Ovary (tissue), 9 donors: ENCODE data around the gene CYS1. TPM values are rescaled to one million over a fixed set of nuclear protein-coding genes. Genes with fewer than 3 reads are reported as not detected.
A peak's percentile ranks its signal among the peaks of the same experiment; 100 is the strongest.

Source experiments
- DNase-seq, 5 donors: peaks; one replicate each; pipeline ENCODE4 v3.0.0-alpha.2; 2019 to 2020
- H3K27ac ChIP-seq, 2 donors: fragments of 200-600 bp; one replicate each; pipeline versions ENCODE4 v1.5.1 to v1.8.0; 2019 to 2022
- H3K27me3 ChIP-seq: fragments of 200-600 bp; one replicate; pipeline ENCODE4 v1.8.0; 2022
- H3K36me3 ChIP-seq: fragments of 200-600 bp; sonication (generic); one replicate; pipeline ENCODE4 v1.5.1; 2019
- H3K4me1 ChIP-seq: one replicate; pipeline ENCODE4 v1.8.1; 2013; ENCODE audit warnings: mild to moderate bottlenecking, moderate library complexity; ENCODE audit not compliant: insufficient read depth
- H3K4me3 ChIP-seq: fragments of 200-600 bp; sonication (generic); one replicate; pipeline ENCODE4 v1.5.1; 2017
- H3K9me3 ChIP-seq, 2 donors: fragments of 200-600 bp in 1 of 2; sonication (generic) in 1 of 2; one replicate each; pipeline versions ENCODE4 v1.5.1 to v1.8.1; 2013 to 2019; ENCODE audit warnings: mild to moderate bottlenecking in 1 of 2, moderate library complexity in 1 of 2
- EP300 ChIP-seq: sonication (generic); formaldehyde crosslinking; IDR thresholded peaks from one replicate; pipeline ENCODE4 v1.6.1; 2017; ENCODE audit warnings: antibody characterized with exemption
- POLR2A ChIP-seq: fragments of 450-650 bp; IDR thresholded peaks from one replicate; pipeline ENCODE4 v1.6.1; 2017; ENCODE audit warnings: antibody characterized with exemption, mild to moderate bottlenecking, moderate library complexity
- WGBS, 3 donors: extraction: QIAGEN DNeasy Blood & Tissue Kit in 1 of 3; methylation state at CpG; one replicate each; pipeline versions ENCODE4 v1.1.5 to v1.1.7; 2013 to 2017; 5-methylcytosine and 5-hydroxymethylcytosine counted together
- intact Hi-C, 4 donors: fragments of 100-400 bp; cut with DNase I; formaldehyde crosslinking; loops; one replicate each; pipeline versions ENCODE4 v1.11.0 to v1.15.1; 2022 to 2023
- polyA plus RNA-seq, 2 donors: library from polyadenylated mRNA; stranded (reverse); fragments of 200-250 nt in 1 of 2; fragments of 350-450 nt in 1 of 2; fragmentation: Illumina TruSeq in 1 of 2; extraction: RNeasy Lipid Tissue Mini Kit (QIAGEN cat#74804) in 1 of 2; gene quantifications; one replicate each; pipeline ENCODE4 v1.2.3, GENCODE V29; 2013 to 2014
- total RNA-seq, 7 donors: library from RNA; depleted of rRNA in 2 of 7; stranded (reverse); fragments of >200 nt in 2 of 7; fragmentation: NEBNext Ultra II Directional in 3 of 7; extraction: Animal tissue kit (Norgen Biotek cat#: 25700) in 3 of 7; gene quantifications; one replicate each; pipeline versions ENCODE4 v1.1.0 to v1.2.4, GENCODE V29; 2016 to 2023
- TF ChIP-seq, protein P1 (sequence below), 3 donors: fragments of 450-650 bp in 2 of 3; fragments of 200-600 bp in 1 of 3; IDR thresholded peaks; one replicate each; pipeline versions ENCODE4 v1.5.1 to v1.8.0; 2016 to 2022; ENCODE audit warnings: antibody characterized with exemption in 3 of 3, mild to moderate bottlenecking in 1 of 3
- donor health status: DM: no; HTN: no; CAD: no; lungs with moderate emphysema.
- donor health status: DM: no; HTN: no; CAD: no.
- donor health status: Bipolar disorder and iron deficiency.
- donor health status: DM: yes; HTN: yes; CAD: no.
- donor health status: DM: no; HTN: no; CAD: no.
- donor health status: DM: yes; HTN: yes; CAD: no.

The CYS1 gene
- total and polyA plus RNA-seq, 9 donors = 5.9 to 21.5 (median 12.0) TPM

DNA sequence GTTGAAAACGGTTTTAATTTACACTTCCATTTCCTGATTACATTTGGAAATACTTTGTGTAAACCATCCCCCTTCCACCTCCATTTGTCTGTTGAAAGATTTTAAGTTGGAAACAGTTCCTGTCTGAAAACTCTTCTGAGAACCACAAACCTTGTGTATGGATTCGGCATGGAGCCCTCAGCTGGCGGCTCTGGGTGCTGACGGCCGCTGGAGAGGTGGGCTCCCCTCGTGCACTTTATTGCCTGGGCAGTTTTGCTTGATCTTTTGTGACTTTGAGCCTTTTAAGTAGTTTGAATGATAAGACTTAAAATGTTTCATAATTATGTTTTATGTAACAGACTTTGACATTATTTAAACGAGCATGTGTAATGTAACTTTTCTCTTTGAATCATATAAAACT is 25.8 kb downstream of the CYS1 start:
- H3K36me3 ChIP-seq = no peaks in the 10 kb centered on the region
- H3K9me3 ChIP-seq = no peaks in the 10 kb centered on the region
- intact Hi-C loops = loop anchor here in 1 of 4 donors (10.0 kb wide), 1 partner anchor 240 kb away; no protein-coding TSS in a partner anchor
- no peaks in the 10 kb centered on the region for H3K27me3 ChIP-seq
- peaks cover 8% of the 10 kb centered on the region for H3K4me1 ChIP-seq
- WGBS, 3 donors = 26 to 38% (median 30%) methylated on average over 7 of the region's 7 CpGs
- no peak overlapping the region for H3K4me3 ChIP-seq
- DNase-seq = peak in 2 of 5 donors; percentile 15 to 36
- TF ChIP-seq EP300 (no peak), POLR2A (no peak)
- TF ChIP-seq, protein P1, sequence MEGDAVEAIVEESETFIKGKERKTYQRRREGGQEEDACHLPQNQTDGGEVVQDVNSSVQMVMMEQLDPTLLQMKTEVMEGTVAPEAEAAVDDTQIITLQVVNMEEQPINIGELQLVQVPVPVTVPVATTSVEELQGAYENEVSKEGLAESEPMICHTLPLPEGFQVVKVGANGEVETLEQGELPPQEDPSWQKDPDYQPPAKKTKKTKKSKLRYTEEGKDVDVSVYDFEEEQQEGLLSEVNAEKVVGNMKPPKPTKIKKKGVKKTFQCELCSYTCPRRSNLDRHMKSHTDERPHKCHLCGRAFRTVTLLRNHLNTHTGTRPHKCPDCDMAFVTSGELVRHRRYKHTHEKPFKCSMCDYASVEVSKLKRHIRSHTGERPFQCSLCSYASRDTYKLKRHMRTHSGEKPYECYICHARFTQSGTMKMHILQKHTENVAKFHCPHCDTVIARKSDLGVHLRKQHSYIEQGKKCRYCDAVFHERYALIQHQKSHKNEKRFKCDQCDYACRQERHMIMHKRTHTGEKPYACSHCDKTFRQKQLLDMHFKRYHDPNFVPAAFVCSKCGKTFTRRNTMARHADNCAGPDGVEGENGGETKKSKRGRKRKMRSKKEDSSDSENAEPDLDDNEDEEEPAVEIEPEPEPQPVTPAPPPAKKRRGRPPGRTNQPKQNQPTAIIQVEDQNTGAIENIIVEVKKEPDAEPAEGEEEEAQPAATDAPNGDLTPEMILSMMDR (IDR thresholded peaks at IDR 0.05) = no peak
- no peak overlapping the region for H3K27ac ChIP-seq

DNA sequence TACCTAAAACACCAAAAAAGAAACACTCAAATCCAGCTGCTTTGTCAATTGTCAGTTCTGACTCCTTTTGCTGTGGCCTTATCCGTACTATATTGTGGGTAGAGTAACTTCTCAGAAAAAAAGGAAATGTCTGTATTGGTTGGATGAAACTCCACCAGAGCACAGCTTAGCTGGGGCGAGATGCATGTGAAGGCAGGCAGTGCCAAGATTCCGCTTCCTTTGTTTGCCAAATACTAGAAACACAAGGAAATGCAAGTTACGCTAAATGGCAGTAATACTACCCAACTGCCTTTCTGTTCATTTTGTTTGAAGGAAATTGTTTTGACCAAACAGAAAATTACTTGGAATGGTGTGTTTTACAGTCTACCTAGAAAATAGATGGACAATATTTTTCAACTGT is 26.9 kb downstream of the CYS1 start:
- Histone ChIP-seq H3K27me3 (no peaks in the 10 kb centered on the region), H3K27ac (no peak overlapping the region), H3K4me1 (peaks cover 9% of the 10 kb centered on the region), H3K9me3 (no peaks in the 10 kb centered on the region), H3K4me3 (no peak overlapping the region), H3K36me3 (no peaks in the 10 kb centered on the region)
- TF ChIP-seq POLR2A (no peak), EP300 (no peak)
- TF ChIP-seq, protein P1 (IDR thresholded peaks at IDR 0.05) = no peak
- peak in 2 of 5 donors; percentile 10 to 22 for DNase-seq
- 41 to 77% (median 59%) methylated on average over 4 of the region's 4 CpGs for WGBS, 3 donors
- intact Hi-C loops = loop anchor here in 1 of 4 donors (10.0 kb wide), 1 partner anchor 239 kb away; no protein-coding TSS in a partner anchor

DNA sequence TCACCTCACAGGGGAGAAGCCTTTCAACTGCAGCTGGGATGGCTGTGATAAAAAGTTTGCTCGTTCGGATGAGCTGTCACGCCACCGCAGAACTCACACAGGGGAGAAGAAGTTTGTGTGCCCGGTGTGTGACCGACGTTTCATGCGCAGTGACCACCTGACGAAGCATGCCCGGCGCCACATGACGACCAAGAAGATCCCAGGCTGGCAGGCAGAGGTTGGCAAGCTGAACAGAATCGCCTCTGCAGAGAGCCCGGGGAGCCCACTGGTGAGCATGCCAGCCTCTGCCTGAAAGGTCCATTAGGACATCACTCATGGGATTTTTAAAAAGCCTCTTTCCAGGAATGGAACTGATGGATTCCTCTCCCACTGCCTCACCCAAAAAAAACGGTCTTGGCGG is 28.0 kb downstream of the CYS1 start:
- Histone ChIP-seq H3K4me3 (no peak overlapping the region), H3K4me1 (peaks cover 6% of the 10 kb centered on the region), H3K36me3 (no peaks in the 10 kb centered on the region), H3K9me3 (no peaks in the 10 kb centered on the region), H3K27me3 (no peaks in the 10 kb centered on the region), H3K27ac (no peak overlapping the region)
- DNase-seq = peak in 2 of 5 donors; percentile 14 to 36
- 62 to 82% (median 76%) methylated on average over 16 of the region's 16 CpGs for WGBS, 3 donors
- intact Hi-C loops = loop anchor here in 1 of 4 donors (10.0 kb wide), 1 partner anchor 237 kb away; no protein-coding TSS in a partner anchor
- TF ChIP-seq EP300 = no peak
- TF ChIP-seq, protein P1 (IDR thresholded peaks at IDR 0.05) = no peak
- TF ChIP-seq POLR2A = no peak

DNA sequence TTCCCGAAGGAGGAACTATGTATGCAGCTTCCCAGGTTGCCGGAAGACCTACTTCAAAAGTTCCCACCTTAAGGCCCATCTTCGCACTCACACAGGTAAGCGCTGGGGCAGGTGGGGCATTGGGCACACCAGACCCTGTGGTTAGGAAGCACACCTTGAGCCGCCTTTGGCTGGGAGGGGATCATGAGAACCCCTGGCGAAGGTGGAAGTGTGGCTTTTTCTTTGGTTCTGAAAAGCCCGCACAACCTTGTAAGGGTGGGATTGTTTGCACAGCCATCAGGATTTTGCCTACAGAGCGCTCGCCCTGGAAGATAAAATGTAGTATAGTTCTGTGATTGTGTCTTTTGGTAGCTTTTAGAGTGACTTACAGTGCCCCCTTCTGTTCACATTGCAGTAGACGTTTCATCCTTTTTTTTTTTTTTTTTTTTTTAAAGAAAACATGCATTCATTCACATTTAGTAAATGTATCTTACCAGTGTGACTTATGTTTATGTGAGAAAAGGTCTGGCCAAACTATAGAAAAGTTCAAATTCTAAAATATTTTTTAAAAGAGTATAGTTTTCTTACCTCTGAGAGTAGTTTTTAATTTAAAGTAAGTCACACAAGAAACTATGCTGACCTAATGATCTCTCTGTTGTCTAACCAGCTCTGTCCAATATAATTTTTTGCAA is 31.6 kb downstream of the CYS1 start:
- no peaks in the 10 kb centered on the region for H3K36me3 ChIP-seq
- DNase-seq = peak in 1 of 5 donors; percentile 16
- no peaks in the 10 kb centered on the region for H3K9me3 ChIP-seq
- no peaks in the 10 kb centered on the region for H3K27me3 ChIP-seq
- TF ChIP-seq POLR2A = no peak
- TF ChIP-seq, protein P1 (IDR thresholded peaks at IDR 0.05) = peak; percentile 45 to 60 (median 50)
- TF ChIP-seq EP300 = no peak
- no peak overlapping the region for H3K27ac ChIP-seq
- H3K4me1 ChIP-seq = peaks cover 10% of the 10 kb centered on the region
- 46 to 50% (median 47%) methylated on average over 10 of the region's 10 CpGs for WGBS, 3 donors
- H3K4me3 ChIP-seq = no peak overlapping the region
- intact Hi-C loops = loop anchor here (2.0 to 10.0 kb wide), 3 partner anchors 61 to 1696 kb away; partner anchors contain the start of gene LPIN1 (in 1 of the 4)
